CD4-positive, alpha-beta T cell treated with Interleukin-2 at 100 ng/mL for 4 hours (primary cell): ENCODE data around the gene STK32B.

Source experiments
- DNase-seq: peaks from one replicate; pipeline ENCODE4 v3.0.0-alpha.2; 2020; ENCODE audit warnings: low spot score

The STK32B gene

GRCh38 chr4:5365071-5366008, 314.1 kb downstream of the STK32B start:
- no peak for DNase-seq

- no peak for DNase-seq
These were observed 314.7 kb downstream of the STK32B start for GRCh38 chr4:5366009-5366386.

GRCh38 chr4:5366421-5366820, 315.1 kb downstream of the STK32B start:
- DNase-seq: no peak

DNA sequence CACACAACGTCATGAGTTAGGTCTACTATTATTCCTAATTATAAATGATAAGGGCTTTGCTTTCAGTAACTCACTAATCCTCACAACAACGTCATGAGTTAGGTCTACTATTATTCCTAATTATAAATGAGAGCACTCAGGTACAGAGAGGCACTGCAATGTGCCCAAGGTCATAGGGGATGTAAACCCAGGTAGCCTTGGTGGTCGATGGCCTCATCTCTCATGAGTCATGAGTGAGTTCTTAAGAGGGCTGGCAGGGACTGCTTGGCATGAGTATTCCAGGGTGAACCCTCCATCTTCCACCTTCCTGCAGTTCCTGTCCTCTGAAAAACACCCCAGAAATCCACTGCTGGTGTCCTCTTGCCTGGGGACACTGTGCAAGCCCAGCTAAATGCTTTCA, 317.1 kb downstream of the STK32B start:
- no peak for DNase-seq

DNA sequence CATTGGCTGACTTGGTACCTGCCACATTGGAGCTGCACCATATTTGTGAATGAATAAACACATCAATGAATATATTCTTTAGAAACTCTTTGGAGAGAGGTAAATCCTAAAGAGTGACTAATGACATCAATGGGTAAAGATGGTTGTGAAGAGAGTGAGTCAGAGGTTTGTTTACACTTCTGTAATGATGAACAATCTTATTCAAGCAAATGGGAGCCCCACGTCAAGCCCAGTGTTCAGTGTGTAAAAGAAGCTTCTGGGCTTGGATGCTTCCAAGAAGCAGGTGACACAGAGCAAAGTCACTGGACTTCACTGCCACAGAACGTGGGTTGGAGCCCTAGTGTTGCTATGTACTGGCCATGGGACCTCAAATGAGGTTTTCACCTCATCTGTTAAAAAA, 319.0 kb downstream of the STK32B start:
- no peak for DNase-seq

- no peak for DNase-seq
These were observed 320.3 kb downstream of the STK32B start for GRCh38 chr4:5371415-5372190.

- DNase-seq: no peak
These were observed 320.9 kb downstream of the STK32B start for GRCh38 chr4:5372198-5372597.

- DNase-seq: no peak
These were observed 322.0 kb downstream of the STK32B start for GRCh38 chr4:5373327-5373726.

DNA sequence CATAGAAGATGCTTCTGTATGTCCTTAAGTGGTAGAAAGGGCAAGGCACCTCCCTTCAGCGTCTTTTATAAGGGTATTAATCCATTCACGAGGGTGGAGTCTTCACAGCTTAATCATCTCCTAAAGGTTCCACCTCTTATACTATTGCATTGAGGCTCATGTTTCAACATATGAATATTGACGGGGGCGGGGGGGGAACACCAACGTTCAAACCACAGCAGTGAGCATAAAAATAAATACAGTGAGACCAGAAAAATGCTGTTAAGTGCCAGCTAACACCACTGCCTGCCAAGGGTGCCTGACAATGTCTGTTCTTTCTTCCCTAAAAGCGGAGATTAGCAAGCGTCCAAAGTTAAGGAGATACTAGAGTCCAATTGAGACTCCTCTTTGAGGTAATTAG, 323.3 kb downstream of the STK32B start:
- no peak for DNase-seq

DNA sequence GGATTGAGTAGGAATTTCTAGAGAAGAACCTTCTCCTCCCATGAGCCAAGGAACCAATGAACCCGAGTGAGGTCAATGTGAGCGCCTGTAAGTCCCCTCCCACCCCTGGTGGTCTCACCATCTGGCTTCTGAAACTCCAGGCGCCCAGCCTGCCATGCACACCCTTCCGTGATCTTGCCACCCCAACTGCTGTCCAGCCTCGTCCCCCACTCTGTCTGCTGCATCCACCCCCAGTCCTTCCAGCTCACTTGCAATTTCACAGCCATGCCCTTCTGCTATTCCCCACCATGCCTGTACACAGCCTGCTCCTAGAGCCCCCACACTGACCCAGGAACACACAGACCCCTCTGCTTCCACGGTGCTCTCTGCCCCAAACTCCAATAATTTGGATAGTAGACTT, 323.7 kb downstream of the STK32B start:
- no peak for DNase-seq

- no peak for DNase-seq
These were observed 324.7 kb downstream of the STK32B start for GRCh38 chr4:5376015-5376414.

DNA sequence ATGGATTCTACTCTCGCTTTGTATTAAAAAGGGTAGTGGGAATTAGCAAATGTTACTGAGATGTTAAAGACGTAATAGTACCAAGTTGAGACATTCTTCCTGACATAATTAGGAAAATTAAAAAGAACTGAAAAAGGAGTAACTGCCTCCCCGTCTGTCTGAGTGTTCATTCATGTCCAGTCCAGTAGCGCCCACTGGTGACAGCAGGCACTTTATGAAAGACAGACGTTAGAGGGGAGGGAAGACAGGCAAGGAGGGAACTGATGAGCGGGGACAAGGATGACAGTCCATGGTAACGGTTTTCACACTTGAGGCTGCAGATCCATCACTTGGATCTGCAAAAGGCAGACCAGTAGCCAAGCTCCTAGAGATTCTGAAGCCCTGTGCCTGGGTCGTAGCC, 326.7 kb downstream of the STK32B start:
- no peak for DNase-seq

- no peak for DNase-seq
These were observed 328.6 kb downstream of the STK32B start for GRCh38 chr4:5379895-5380294.

- DNase-seq: no peak
These were observed 330.7 kb downstream of the STK32B start for GRCh38 chr4:5381961-5382441.

- no peak for DNase-seq
These were observed 332.1 kb downstream of the STK32B start for GRCh38 chr4:5383191-5383980.

- DNase-seq: no peak
These were observed 334.5 kb downstream of the STK32B start for GRCh38 chr4:5385741-5386311.

- DNase-seq: no peak
These were observed 335.6 kb downstream of the STK32B start for GRCh38 chr4:5386921-5387320.

- DNase-seq: no peak
These were observed 336.2 kb downstream of the STK32B start for GRCh38 chr4:5387457-5387856.

DNA sequence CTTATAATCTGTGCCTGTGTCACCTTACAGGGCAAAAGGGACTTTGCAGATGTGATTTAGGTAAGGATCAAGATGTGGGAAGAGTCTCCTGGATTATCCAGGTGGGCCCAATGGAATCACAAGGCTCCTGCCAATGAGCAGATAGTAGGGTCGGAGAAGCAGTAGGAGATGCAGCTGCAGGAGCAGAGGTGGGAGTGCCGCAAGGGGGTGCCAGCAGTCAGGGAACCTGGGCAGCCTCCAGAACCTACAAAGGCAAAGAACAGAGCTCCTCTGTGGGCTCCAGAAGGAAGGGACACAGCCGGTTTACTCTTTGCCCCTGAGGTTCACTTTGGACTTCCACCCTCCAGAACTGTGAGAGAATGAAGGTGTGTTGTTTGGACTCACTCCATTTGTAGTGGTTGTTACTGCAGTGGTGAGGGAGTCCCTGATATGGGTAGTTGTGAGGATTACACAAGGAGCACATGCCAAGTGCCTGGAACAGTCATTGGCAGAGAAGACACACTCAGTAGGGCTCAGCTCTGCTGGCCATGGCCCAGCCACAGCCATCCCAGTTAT, 338.6 kb downstream of the STK32B start:
- DNase-seq: no peak

- no peak for DNase-seq
These were observed 340.2 kb downstream of the STK32B start for GRCh38 chr4:5391492-5391891.

- DNase-seq: no peak
These were observed 342.7 kb downstream of the STK32B start for GRCh38 chr4:5393911-5394513.
